K562 treated with DMSO at 1 percent for 4 hours (cell line): ENCODE measurements around the gene NPAS1. TPM values are rescaled to one million over a fixed set of nuclear protein-coding genes. Genes with fewer than 3 reads are reported as not detected.

Experiments used
- total RNA-seq: library from RNA; unstranded; fragments of 300-600 nt; gene quantifications from 2 replicates; pipeline ENCODE4 v1.2.3, GENCODE V29; 2022; ENCODE audit not compliant: insufficient read depth

Gene NPAS1, protein sequence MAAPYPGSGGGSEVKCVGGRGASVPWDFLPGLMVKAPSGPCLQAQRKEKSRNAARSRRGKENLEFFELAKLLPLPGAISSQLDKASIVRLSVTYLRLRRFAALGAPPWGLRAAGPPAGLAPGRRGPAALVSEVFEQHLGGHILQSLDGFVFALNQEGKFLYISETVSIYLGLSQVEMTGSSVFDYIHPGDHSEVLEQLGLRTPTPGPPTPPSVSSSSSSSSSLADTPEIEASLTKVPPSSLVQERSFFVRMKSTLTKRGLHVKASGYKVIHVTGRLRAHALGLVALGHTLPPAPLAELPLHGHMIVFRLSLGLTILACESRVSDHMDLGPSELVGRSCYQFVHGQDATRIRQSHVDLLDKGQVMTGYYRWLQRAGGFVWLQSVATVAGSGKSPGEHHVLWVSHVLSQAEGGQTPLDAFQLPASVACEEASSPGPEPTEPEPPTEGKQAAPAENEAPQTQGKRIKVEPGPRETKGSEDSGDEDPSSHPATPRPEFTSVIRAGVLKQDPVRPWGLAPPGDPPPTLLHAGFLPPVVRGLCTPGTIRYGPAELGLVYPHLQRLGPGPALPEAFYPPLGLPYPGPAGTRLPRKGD
- 21.0 and 33.3 TPM in 2 replicates for total RNA-seq

DNA sequence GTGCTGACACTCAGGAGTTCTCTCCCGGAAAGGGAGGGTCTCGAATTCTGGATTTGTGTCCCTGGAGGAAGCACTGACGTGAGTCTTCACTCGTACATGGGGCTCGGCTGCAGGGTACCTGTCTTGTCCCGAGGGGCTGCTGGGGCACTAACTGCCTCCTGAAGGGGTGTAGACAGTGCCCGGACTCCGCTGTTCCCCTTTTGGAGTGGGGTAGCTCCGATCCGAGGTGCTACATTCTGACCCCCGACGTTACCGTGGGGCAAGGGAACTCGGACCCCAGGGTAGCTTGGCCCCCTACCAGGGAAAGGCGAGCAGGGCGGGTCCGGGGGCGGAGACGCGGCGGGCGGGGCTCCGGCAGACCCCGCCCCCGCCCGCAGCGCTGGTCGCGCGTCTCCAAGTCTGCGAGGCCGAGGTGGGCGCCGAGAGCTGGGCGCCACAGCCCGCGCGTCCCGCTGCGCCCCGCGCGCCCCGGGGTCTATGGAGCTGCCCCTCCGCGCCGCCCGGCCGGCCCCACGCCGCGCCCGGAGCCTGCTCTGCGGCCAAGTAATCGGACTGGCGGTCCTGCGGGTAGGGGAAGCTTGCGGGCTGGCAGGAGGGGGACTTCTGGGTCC is at the start of gene NPAS1:
Gene NPAS1, plus strand, starts transcription at position 407 of the 611 bp plus-strand sequence. CDS start 1,211 bp downstream, outside the sequence.

Other genes with a start within 250 kb of the NPAS1 start
- gene SLC1A5, start 231.2 kb upstream of the NPAS1 start, total RNA-seq, result 473 and 519 TPM in 2 replicates
- gene AP2S1, start 169.0 kb upstream of the NPAS1 start, total RNA-seq, result 413 and 467 TPM in 2 replicates
- 19.3 and 25.7 TPM in 2 replicates for gene ARHGAP35, start 158.8 kb upstream of the NPAS1 start, total RNA-seq
- 78.4 and 110 TPM in 2 replicates for gene TMEM160, start 28.8 kb downstream of the NPAS1 start, total RNA-seq
- gene ZC3H4, start 93.9 kb downstream of the NPAS1 start, total RNA-seq, result 7.7 and 10.3 TPM in 2 replicates
- 211 and 218 TPM in 2 replicates for gene SAE1, start 111.0 kb downstream of the NPAS1 start, total RNA-seq
- 40.9 and 42.8 TPM in 2 replicates for gene BBC3, start 211.4 kb downstream of the NPAS1 start, total RNA-seq
- gene CCDC9, start 236.7 kb downstream of the NPAS1 start, total RNA-seq, result 14.4 and 18.8 TPM in 2 replicates